H9 (cell line): ENCODE data around the gene BRD1. TPM values are rescaled to one million over a fixed set of nuclear protein-coding genes. Genes with fewer than 3 reads are reported as not detected.

ENCODE experiments used
- DNase-seq: peaks from one replicate; pipeline ENCODE4 v3.0.0-alpha.2; 2017
- H2AFZ ChIP-seq: one replicate; pipeline ENCODE4 v1.6.1; 2013; ENCODE audit warnings: mild to moderate bottlenecking, low read length, control low read depth, moderate library complexity
- H2AK5ac ChIP-seq: 2 replicates; pipeline ENCODE4 v1.6.1; 2013; ENCODE audit warnings: low read length, control low read depth, mixed read lengths; ENCODE audit not compliant: insufficient read length
- H2BK120ac ChIP-seq: one replicate; pipeline ENCODE4 v1.6.1; 2013; ENCODE audit warnings: low read depth, mild to moderate bottlenecking, low read length, control low read depth, inconsistent platforms; ENCODE audit not compliant: poor library complexity, severe bottlenecking
- H2BK12ac ChIP-seq: 2 replicates; pipeline ENCODE4 v1.6.1; 2013; ENCODE audit warnings: low read length, control low read depth, mixed read lengths, low read depth; ENCODE audit not compliant: insufficient read length
- H2BK15ac ChIP-seq: 2 replicates; pipeline ENCODE4 v1.6.1; 2013; ENCODE audit warnings: low read depth, low read length, control low read depth
- H2BK20ac ChIP-seq: one replicate; pipeline ENCODE4 v1.6.1; 2013; ENCODE audit warnings: low read depth, mild to moderate bottlenecking, low read length, control low read depth, inconsistent platforms; ENCODE audit not compliant: poor library complexity, severe bottlenecking
- H2BK5ac ChIP-seq: 2 replicates; pipeline ENCODE4 v1.6.1; 2013; ENCODE audit warnings: low read length, control low read depth, mixed read lengths; ENCODE audit not compliant: insufficient read length
- H3K14ac ChIP-seq: 2 replicates; pipeline ENCODE4 v1.6.1; 2013; ENCODE audit warnings: low read length, control low read depth; ENCODE audit not compliant: insufficient read depth
- H3K18ac ChIP-seq: 2 replicates; pipeline ENCODE4 v1.6.1; 2013; ENCODE audit warnings: low read depth, mild to moderate bottlenecking, mixed read lengths, low read length, control low read depth; ENCODE audit not compliant: insufficient read length
- H3K23ac ChIP-seq: 2 replicates; pipeline ENCODE4 v1.6.1; 2013; ENCODE audit warnings: low read length, control low read depth, mixed read lengths, low read depth; ENCODE audit not compliant: insufficient read length
- H3K23me2 ChIP-seq: 2 replicates; pipeline ENCODE4 v1.6.1; 2013; ENCODE audit warnings: low read depth, mild to moderate bottlenecking, mixed read lengths, low read length, control low read depth; ENCODE audit not compliant: insufficient read length, poor library complexity, severe bottlenecking
- H3K27ac ChIP-seq: 2 replicates; pipeline ENCODE4 v1.5.1; 2013; ENCODE audit warnings: low read length, control low read depth, mixed read lengths, low read depth; ENCODE audit not compliant: insufficient read length
- H3K27me3 ChIP-seq: 2 replicates; pipeline ENCODE4 v1.6.1; 2013; ENCODE audit warnings: low read length, control low read depth, inconsistent platforms; ENCODE audit not compliant: insufficient read depth
- H3K4ac ChIP-seq: 2 replicates; pipeline ENCODE4 v1.6.1; 2013; ENCODE audit warnings: low read depth, mild to moderate bottlenecking, control low read depth, inconsistent platforms, low read length, moderate library complexity
- H3K4me1 ChIP-seq: 2 replicates; pipeline ENCODE4 v1.6.1; 2013; ENCODE audit warnings: low read length, control low read depth, inconsistent platforms; ENCODE audit not compliant: insufficient read depth
- H3K4me2 ChIP-seq: 2 replicates; pipeline ENCODE4 v1.6.1; 2013; ENCODE audit warnings: low read length, control low read depth, mixed read lengths; ENCODE audit not compliant: insufficient read length, insufficient read depth
- H3K56ac ChIP-seq: 2 replicates; pipeline ENCODE4 v1.6.1; 2013; ENCODE audit warnings: low read depth, mild to moderate bottlenecking, mixed read lengths, low read length, control low read depth; ENCODE audit not compliant: insufficient read length
- H3K79me1 ChIP-seq: 2 replicates; pipeline ENCODE4 v1.6.1; 2013; ENCODE audit warnings: low read depth, mild to moderate bottlenecking, moderate library complexity, low read length, control low read depth, inconsistent platforms; ENCODE audit not compliant: insufficient read depth, poor library complexity, severe bottlenecking
- H3K79me2 ChIP-seq: 2 replicates; pipeline ENCODE4 v1.6.1; 2013; ENCODE audit warnings: low read length, control low read depth, inconsistent platforms; ENCODE audit not compliant: insufficient read depth
- H3K9ac ChIP-seq: 2 replicates; pipeline ENCODE4 v1.6.1; 2013; ENCODE audit warnings: low read length, control low read depth, mixed read lengths; ENCODE audit not compliant: insufficient read length; ENCODE audit errors: extremely low read depth
- H3K9me3 ChIP-seq: one replicate; pipeline ENCODE4 v1.6.1; 2013; ENCODE audit warnings: low read depth, low read length, inconsistent platforms; ENCODE audit not compliant: control insufficient read depth
- H3T11ph ChIP-seq: one replicate; pipeline ENCODE4 v1.6.1; 2013; ENCODE audit warnings: mild to moderate bottlenecking, low read length, control low read depth, inconsistent platforms
- H4K20me1 ChIP-seq: one replicate; pipeline ENCODE4 v1.6.1; 2013; ENCODE audit not compliant: control insufficient read depth, insufficient read length, insufficient read depth
- H4K5ac ChIP-seq: 2 replicates; pipeline ENCODE4 v1.6.1; 2013; ENCODE audit warnings: low read depth, mild to moderate bottlenecking, mixed read lengths, low read length, control low read depth; ENCODE audit not compliant: insufficient read length
- H4K8ac ChIP-seq: replicated peaks from 2 replicates; pipeline ENCODE4 v1.6.1; 2013; ENCODE audit warnings: low read length, control low read depth, mixed read lengths, low read depth; ENCODE audit not compliant: insufficient read length
- H4K91ac ChIP-seq: 2 replicates; pipeline ENCODE4 v1.6.1; 2013; ENCODE audit warnings: low read depth, mild to moderate bottlenecking, moderate library complexity, mixed read lengths, low read length, control low read depth; ENCODE audit not compliant: insufficient read length
- H3K27ac Mint-ChIP-seq, 3 experiments: 2 replicates in 2 of 3; 3 replicates in 1 of 3; pipeline ENCODE4 v1.8.0; 2020 to 2021; ENCODE audit warnings: mixed read lengths in 3 of 3, mild to moderate bottlenecking in 1 of 3, moderate library complexity in 1 of 3
- H3K27me3 Mint-ChIP-seq: 2 replicates; pipeline ENCODE4 v1.8.0; 2021; ENCODE audit warnings: low read depth, mild to moderate bottlenecking, moderate library complexity, mixed read lengths
- H3K36me3 Mint-ChIP-seq, 3 experiments: 2 replicates in 2 of 3; 3 replicates in 1 of 3; pipeline ENCODE4 v1.8.0; 2020 to 2021; ENCODE audit warnings: low read depth in 3 of 3, mixed read lengths in 3 of 3; ENCODE audit not compliant: insufficient read depth in 1 of 3
- H3K4me1 Mint-ChIP-seq, 2 experiments: 2 replicates each; pipeline ENCODE4 v1.8.0; 2020; ENCODE audit warnings: mixed read lengths in 2 of 2
- H3K4me3 Mint-ChIP-seq, 2 experiments: 2 replicates in 1 of 2; 3 replicates in 1 of 2; pipeline ENCODE4 v1.8.0; 2020 to 2021; ENCODE audit warnings: mild to moderate bottlenecking in 2 of 2, mixed read lengths in 2 of 2, moderate library complexity in 1 of 2
- H3K9me3 Mint-ChIP-seq, 2 experiments: 2 replicates in 1 of 2; 3 replicates in 1 of 2; pipeline ENCODE4 v1.8.0; 2020; ENCODE audit warnings: mild to moderate bottlenecking in 2 of 2, mixed read lengths in 2 of 2, moderate library complexity in 1 of 2
- CTCF ChIP-seq: fragments of 200-600 bp; sonication (generic); conservative IDR thresholded peaks from 3 replicates; pipeline ENCODE4 v1.8.0; 2021; ENCODE audit warnings: antibody characterized with exemption, mild to moderate bottlenecking
- WGBS: extraction: QIAGEN DNeasy Blood & Tissue Kit; methylation state at CpG from one replicate; pipeline ENCODE4 v1.1.7; 2013; ENCODE audit warnings: missing lambda C conversion rate, low lambda C conversion rate, mixed read lengths; ENCODE audit not compliant: insufficient read length; ENCODE audit errors: extremely low coverage; 5-methylcytosine and 5-hydroxymethylcytosine counted together
- total RNA-seq: library from RNA; stranded (reverse); gene quantifications from 2 replicates; pipeline ENCODE4 v1.2.1, GENCODE V29; 2021

BRD1 gene
- total RNA-seq, 1 experiment from 2014 or later: 51.3 TPM

GRCh38 chr22:49739138-49739537 lies 88.5 kb downstream of the BRD1 start:
- peaks cover 71% of the 10 kb centered on the region for H3K27me3 Mint-ChIP-seq
- Histone ChIP-seq H4K91ac (no peak overlapping the region), H2AK5ac (no peak overlapping the region), H3K79me1 (no peaks in the 10 kb centered on the region), H4K5ac (no peak overlapping the region), H2BK120ac (no peak overlapping the region), H2BK5ac (no peak overlapping the region), H3T11ph (no peak overlapping the region), H3K18ac (no peak overlapping the region), H2BK12ac (no peak overlapping the region), H2BK15ac (no peak overlapping the region), H3K4me1 (no peaks in the 10 kb centered on the region), H3K23ac (no peak overlapping the region), H3K4me2 (no peak overlapping the region), H4K20me1 (no peaks in the 10 kb centered on the region), H3K4ac (no peak overlapping the region), H2BK20ac (no peak overlapping the region), H3K56ac (no peak overlapping the region), H4K8ac (no peak overlapping the region), H3K27ac (no peak overlapping the region), H3K9me3 (peaks cover 8% of the 10 kb centered on the region), H3K14ac (no peak overlapping the region), H3K27me3 (no peaks in the 10 kb centered on the region; the same call in 1 of the 2 replicates), H3K79me2 (no peaks in the 10 kb centered on the region), H3K9ac (no peak overlapping the region), H3K23me2 (no peaks in the 10 kb centered on the region), H2AFZ (no peak overlapping the region)
- H3K36me3 Mint-ChIP-seq: peaks cover 5 to 9% (median 6%) of the 10 kb centered on the region in 3 experiments; a peak in 6 of 7 replicates
- TF ChIP-seq CTCF: no peak
- DNase-seq: no peak
- H3K4me1 Mint-ChIP-seq: peaks cover 0 to 3% of the 10 kb centered on the region in 2 experiments; a peak in 1 of 4 replicates
- no CpG with 5 or more reads among the region's 2 CpGs for WGBS
- H3K4me3 Mint-ChIP-seq: no peak overlapping the region
- H3K27ac Mint-ChIP-seq: no peak overlapping the region
- peaks cover 49 to 64% of the 10 kb centered on the region in 2 experiments for H3K9me3 Mint-ChIP-seq
